Measurements from ENCODE around the gene SENP3. TPM values are rescaled to one million over a fixed set of nuclear protein-coding genes. Genes with fewer than 3 reads are reported as not detected.

SENP3 gene
- total and polyA plus RNA-seq, 12 donors: 28.4 to 72.4 (median 43.9) TPM

GRCh38 chr17:7558544-7559319 lies 3.0 kb upstream of the SENP3 start, which contains the start of gene TNFSF13:
TSS of gene TNFSF13 (plus strand) at chr17:7558750. CDS start at chr17:7559040, 290 bp downstream.
- peak within 1 kb of the TSS in 3 of 4 donors; percentile 2 to 69 (median 64) for H3K4me3 ChIP-seq
- intact Hi-C loops (cut with DNase I): loop anchor here in 1 of 2 donors (10.0 kb wide), 1 partner anchor 204 kb away; the partner anchor contains the start of genes KCTD11 and TMEM95
- WGBS, 4 donors: 26 to 34% (median 28%) methylated on average over 14 to 16 of the region's 16 CpGs

GRCh38 chr17:7559320-7560171 lies 2.2 kb upstream of the SENP3 start:
- peaks cover 35 to 58% of the 10 kb centered on the region in 2 donors for H3K4me1 ChIP-seq (replicated peaks in 1 of 2)
- WGBS, 4 donors: 49 to 58% (median 55%) methylated on average over 15 to 18 of the region's 18 CpGs
- DNase-seq: peak in 2 of 7 donors; percentile 37 to 44
- H3K9me3 ChIP-seq (replicated peaks in 1 of 3): no peaks in the 10 kb centered on the region
- peak overlapping the region in 2 of 4 donors; percentile 64 to 69 for H3K4me3 ChIP-seq
- intact Hi-C loops (cut with DNase I): loop anchor here (2.0 to 10.0 kb wide), 4 partner anchors 42 to 205 kb away; partner anchors contain the start of genes KCTD11 (in 2 of the 2), TMEM95 (in 2 of the 2), FGF11 (in 1 of the 2) and TMEM102 (in 1 of the 2)
- H3K27ac ChIP-seq: peak overlapping the region; percentile 83 to 97 (median 92)
- TF ChIP-seq CTCF (IDR thresholded peaks at IDR 0.05) (no peak), POLR2A (IDR thresholded peaks at IDR 0.05) (no peak)
- H3K27me3 ChIP-seq: no peaks in the 10 kb centered on the region
- H3K36me3 ChIP-seq (replicated peaks in 1 of 2): peaks cover 0 to 8% of the 10 kb centered on the region in 2 donors

More at GRCh38 chr17:7558544-7559319, 3.0 kb upstream of the SENP3 start, which contains the start of gene TNFSF13:
- TF ChIP-seq POLR2A (IDR thresholded peaks at IDR 0.05) (no peak), CTCF (IDR thresholded peaks at IDR 0.05) (no peak)
- H3K36me3 ChIP-seq (replicated peaks in 1 of 2): no peaks in the 10 kb centered on the region
- H3K4me1 ChIP-seq (replicated peaks in 1 of 2): peaks cover 35 to 54% of the 10 kb centered on the region in 2 donors
- H3K27ac ChIP-seq: peak within 1 kb of the TSS; percentile 83 to 97 (median 92)
- H3K27me3 ChIP-seq: no peaks in the 10 kb centered on the region
- DNase-seq: peak; percentile 59 to 74 (median 68)
- no peaks in the 10 kb centered on the region for H3K9me3 ChIP-seq (replicated peaks in 1 of 3)

GRCh38 chr17:7560172-7561027 lies 1.3 kb upstream of the SENP3 start:
- H3K4me1 ChIP-seq (replicated peaks in 1 of 2): peaks cover 35 to 58% of the 10 kb centered on the region in 2 donors
- WGBS, 4 donors: 31 to 40% (median 33%) methylated on average over 20 to 22 of the region's 22 CpGs
- peak overlapping the region in 4 of 5 donors; percentile 75 to 97 (median 94) for H3K27ac ChIP-seq
- DNase-seq: peak; percentile 56 to 82 (median 68)
- intact Hi-C loops (cut with DNase I): loop anchor here (2.0 to 10.0 kb wide), 4 partner anchors 43 to 206 kb away; partner anchors contain the start of genes FGF11 (in 1 of the 2), KCTD11 (in 1 of the 2), TMEM102 (in 1 of the 2) and TMEM95 (in 1 of the 2)
- peak overlapping the region in 1 of 4 donors; percentile 69 for H3K4me3 ChIP-seq
- H3K9me3 ChIP-seq (replicated peaks in 1 of 3): no peaks in the 10 kb centered on the region
- TF ChIP-seq POLR2A (IDR thresholded peaks at IDR 0.05) (no peak), CTCF (IDR thresholded peaks at IDR 0.05) (peak; percentile 33 to 74 (median 53))
- peaks cover 0 to 16% of the 10 kb centered on the region in 2 donors for H3K36me3 ChIP-seq (replicated peaks in 1 of 2)
- no peaks in the 10 kb centered on the region for H3K27me3 ChIP-seq

Measured in adrenal gland (tissue), 12 donors.